BJ (cell line): Measurements from ENCODE around the gene P3H2. TPM values are rescaled to one million over a fixed set of nuclear protein-coding genes. Genes with fewer than 3 reads are reported as not detected.

Source experiments
- CTCF ChIA-PET: fragments of 350-600 bp; formaldehyde crosslinking; extraction: SDS; loops from one replicate; lab custom pipeline; 2021; ENCODE audit warnings: antibody characterized with exemption, inconsistent platforms; lab: Yijun Ruan, JAX
- POLR2A ChIA-PET: fragments of 300-600 bp; sonication (Branson Sonifier 250); formaldehyde crosslinking; extraction: SDS; loops from one replicate; lab custom pipeline; 2021; ENCODE audit warnings: antibody characterized with exemption; lab: Charles Lee
- DNase-seq: peaks from one replicate; pipeline ENCODE4 v3.0.0-alpha.2; 2011; ENCODE audit warnings: low read depth
- H3K27me3 ChIP-seq: 2 replicates; pipeline ENCODE4 v1.6.0; 2011; ENCODE audit warnings: low read length; ENCODE audit not compliant: control insufficient read depth, insufficient read depth
- H3K36me3 ChIP-seq: 2 replicates; pipeline ENCODE4 v1.5.1; 2011; ENCODE audit warnings: low read length; ENCODE audit not compliant: control insufficient read depth, insufficient read depth
- H3K4me3 ChIP-seq: 2 replicates; pipeline ENCODE4 v1.5.1; 2011; ENCODE audit warnings: low read depth, mild to moderate bottlenecking, control low read depth, low read length
- polyA plus RNA-seq: library from polyadenylated mRNA; depleted of rRNA; stranded (reverse); fragments of >200 nt; gene quantifications from 2 replicates; pipeline ENCODE4 v1.2.3, GENCODE V29; 2011
- TF ChIP-seq, protein P1 (sequence below): IDR thresholded peaks from 2 replicates; pipeline ENCODE4 v1.5.1; 2011; ENCODE audit warnings: low read depth, mild to moderate bottlenecking, control low read depth, inconsistent platforms, low read length, moderate library complexity; ENCODE audit not compliant: insufficient read depth

P3H2 gene
- polyA plus RNA-seq, 1 experiment = 13.5 TPM

GRCh38 chr3:190026154-190026553, 94.5 kb downstream of the P3H2 start:
- no peak for DNase-seq
- POLR2A ChIA-PET = no interaction called here
- Histone ChIP-seq H3K27me3 (no peaks in the 10 kb centered on the region), H3K4me3 (no peak overlapping the region), H3K36me3 (no peaks in the 10 kb centered on the region)
- CTCF ChIA-PET = interaction anchor here (0.7 to 1.6 kb wide), 5 partner anchors 10 to 95 kb away, joined by 3 to 9 read pairs (median 4); partner anchors contain the start of gene P3H2
- TF ChIP-seq, protein P1, sequence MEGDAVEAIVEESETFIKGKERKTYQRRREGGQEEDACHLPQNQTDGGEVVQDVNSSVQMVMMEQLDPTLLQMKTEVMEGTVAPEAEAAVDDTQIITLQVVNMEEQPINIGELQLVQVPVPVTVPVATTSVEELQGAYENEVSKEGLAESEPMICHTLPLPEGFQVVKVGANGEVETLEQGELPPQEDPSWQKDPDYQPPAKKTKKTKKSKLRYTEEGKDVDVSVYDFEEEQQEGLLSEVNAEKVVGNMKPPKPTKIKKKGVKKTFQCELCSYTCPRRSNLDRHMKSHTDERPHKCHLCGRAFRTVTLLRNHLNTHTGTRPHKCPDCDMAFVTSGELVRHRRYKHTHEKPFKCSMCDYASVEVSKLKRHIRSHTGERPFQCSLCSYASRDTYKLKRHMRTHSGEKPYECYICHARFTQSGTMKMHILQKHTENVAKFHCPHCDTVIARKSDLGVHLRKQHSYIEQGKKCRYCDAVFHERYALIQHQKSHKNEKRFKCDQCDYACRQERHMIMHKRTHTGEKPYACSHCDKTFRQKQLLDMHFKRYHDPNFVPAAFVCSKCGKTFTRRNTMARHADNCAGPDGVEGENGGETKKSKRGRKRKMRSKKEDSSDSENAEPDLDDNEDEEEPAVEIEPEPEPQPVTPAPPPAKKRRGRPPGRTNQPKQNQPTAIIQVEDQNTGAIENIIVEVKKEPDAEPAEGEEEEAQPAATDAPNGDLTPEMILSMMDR = no peak

DNA sequence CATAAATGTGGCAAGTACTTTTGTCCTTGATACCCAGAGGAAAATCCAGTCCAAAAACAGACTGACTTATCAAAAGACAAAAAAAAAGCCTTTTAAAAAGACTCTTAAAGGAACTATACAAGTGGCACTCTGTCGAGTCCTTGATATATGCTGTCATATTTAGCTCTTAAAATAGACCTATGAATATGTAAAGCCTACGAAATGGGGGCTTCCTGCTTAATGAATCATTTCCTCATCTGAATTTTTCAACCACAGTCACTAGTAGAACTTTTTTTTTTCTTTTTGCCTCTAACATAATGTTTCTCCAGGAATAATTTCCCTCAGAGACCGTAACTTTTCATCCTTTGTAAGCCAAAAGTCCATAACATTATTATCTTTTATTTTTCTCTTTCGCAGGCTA, 95.8 kb downstream of the P3H2 start:
- no peak overlapping the region for H3K4me3 ChIP-seq
- ChIA-PET CTCF (interaction anchor here (0.6 to 1.6 kb wide), 7 partner anchors 8 to 163 kb away, joined by 3 to 9 read pairs (median 4); partner anchors contain the start of gene P3H2), POLR2A (no interaction called here)
- no peaks in the 10 kb centered on the region for H3K27me3 ChIP-seq
- no peak for DNase-seq
- TF ChIP-seq, protein P1 = no peak
- no peaks in the 10 kb centered on the region for H3K36me3 ChIP-seq

- TF ChIP-seq, protein P1 = no peak
- Histone ChIP-seq H3K4me3 (no peak overlapping the region), H3K27me3 (no peaks in the 10 kb centered on the region), H3K36me3 (no peaks in the 10 kb centered on the region)
- ChIA-PET POLR2A (no interaction called here), CTCF (no interaction called here)
- DNase-seq = no peak
These were observed 100.9 kb downstream of the P3H2 start for GRCh38 chr3:190019844-190020243.

DNA sequence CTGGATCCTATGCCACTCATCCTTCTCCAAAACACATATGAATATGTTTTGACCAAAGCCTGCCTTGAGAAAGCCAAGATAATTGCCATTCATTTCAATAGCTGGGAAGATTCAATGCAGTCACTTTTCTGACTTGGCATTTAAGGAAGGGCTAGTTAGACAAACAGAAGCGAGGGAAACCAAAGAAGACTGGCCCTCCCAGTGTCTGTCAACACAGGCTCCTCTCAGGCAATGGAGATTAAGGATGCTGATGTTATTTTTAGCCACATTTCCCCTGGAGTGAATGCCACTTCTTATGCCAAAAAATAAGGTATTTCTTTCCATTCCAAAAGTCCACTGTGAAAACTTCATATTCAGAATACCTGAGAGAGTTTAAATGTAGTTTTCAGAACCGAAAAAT, 101.7 kb downstream of the P3H2 start:
- Histone ChIP-seq H3K4me3 (no peak overlapping the region), H3K27me3 (no peaks in the 10 kb centered on the region), H3K36me3 (no peaks in the 10 kb centered on the region)
- ChIA-PET CTCF (interaction anchor here (1.5 kb wide), 1 partner anchor 32 kb away, joined by 4 read pairs; no protein-coding TSS in a partner anchor), POLR2A (no interaction called here)
- no peak for DNase-seq
- TF ChIP-seq, protein P1 = no peak

GRCh38 chr3:190018460-190018859, 102.2 kb downstream of the P3H2 start:
- Histone ChIP-seq H3K27me3 (no peaks in the 10 kb centered on the region), H3K36me3 (no peaks in the 10 kb centered on the region), H3K4me3 (no peak overlapping the region)
- no peak for DNase-seq
- TF ChIP-seq, protein P1 = no peak
- POLR2A ChIA-PET = no interaction called here
- CTCF ChIA-PET = interaction anchor here (1.5 kb wide), 1 partner anchor 32 kb away, joined by 4 read pairs; no protein-coding TSS in a partner anchor
